ENCODE results near the gene CLEC3B. TPM values are rescaled to one million over a fixed set of nuclear protein-coding genes. Genes with fewer than 3 reads are reported as not detected.

CLEC3B gene
- total and polyA plus RNA-seq, 11 donors, result 34.8 to 205 (median 73.6) TPM

DNA sequence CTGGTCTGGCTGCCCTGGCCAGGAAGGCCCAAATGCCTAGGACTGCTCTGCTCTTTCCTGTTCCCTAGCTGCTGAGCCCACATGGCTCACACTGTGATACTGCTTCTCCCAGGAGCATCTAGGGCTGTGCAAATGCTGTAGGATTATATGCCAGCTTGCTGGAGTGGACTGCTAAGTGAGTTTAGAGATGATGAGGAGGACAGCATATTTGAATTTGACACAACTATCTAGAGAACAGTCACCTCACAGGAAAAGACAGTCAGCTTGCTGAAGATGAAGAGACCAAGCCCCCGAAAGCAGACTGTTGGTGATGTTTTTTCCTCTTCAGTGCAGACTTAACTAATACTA lies 39.2 kb downstream of the CLEC3B start:
- no peaks in the 10 kb centered on the region for H3K27me3 ChIP-seq
- peak overlapping the region in 8 of 12 donors; percentile 21 to 93 (median 42) for H3K27ac ChIP-seq
- H3K4me3 ChIP-seq, result no peak overlapping the region
- intact Hi-C loops (cut with DNase I), result no loop called here
- H3K9me3 ChIP-seq, result no peaks in the 10 kb centered on the region
- peak in 1 of 4 donors; percentile 25 for ATAC-seq
- WGBS, 4 donors, result 90 to 100% (median 98%) methylated on average over 1 of the region's 1 CpG
- H3K36me3 ChIP-seq, result no peaks in the 10 kb centered on the region
- peaks cover 0 to 54% (median 5%) of the 10 kb centered on the region in 12 donors for H3K4me1 ChIP-seq
- TF ChIP-seq POLR2A (IDR thresholded peaks at IDR 0.05), result no peak
- TF ChIP-seq, protein P1, sequence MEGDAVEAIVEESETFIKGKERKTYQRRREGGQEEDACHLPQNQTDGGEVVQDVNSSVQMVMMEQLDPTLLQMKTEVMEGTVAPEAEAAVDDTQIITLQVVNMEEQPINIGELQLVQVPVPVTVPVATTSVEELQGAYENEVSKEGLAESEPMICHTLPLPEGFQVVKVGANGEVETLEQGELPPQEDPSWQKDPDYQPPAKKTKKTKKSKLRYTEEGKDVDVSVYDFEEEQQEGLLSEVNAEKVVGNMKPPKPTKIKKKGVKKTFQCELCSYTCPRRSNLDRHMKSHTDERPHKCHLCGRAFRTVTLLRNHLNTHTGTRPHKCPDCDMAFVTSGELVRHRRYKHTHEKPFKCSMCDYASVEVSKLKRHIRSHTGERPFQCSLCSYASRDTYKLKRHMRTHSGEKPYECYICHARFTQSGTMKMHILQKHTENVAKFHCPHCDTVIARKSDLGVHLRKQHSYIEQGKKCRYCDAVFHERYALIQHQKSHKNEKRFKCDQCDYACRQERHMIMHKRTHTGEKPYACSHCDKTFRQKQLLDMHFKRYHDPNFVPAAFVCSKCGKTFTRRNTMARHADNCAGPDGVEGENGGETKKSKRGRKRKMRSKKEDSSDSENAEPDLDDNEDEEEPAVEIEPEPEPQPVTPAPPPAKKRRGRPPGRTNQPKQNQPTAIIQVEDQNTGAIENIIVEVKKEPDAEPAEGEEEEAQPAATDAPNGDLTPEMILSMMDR (IDR thresholded peaks at IDR 0.05), result no peak
- no peak for DNase-seq

DNA sequence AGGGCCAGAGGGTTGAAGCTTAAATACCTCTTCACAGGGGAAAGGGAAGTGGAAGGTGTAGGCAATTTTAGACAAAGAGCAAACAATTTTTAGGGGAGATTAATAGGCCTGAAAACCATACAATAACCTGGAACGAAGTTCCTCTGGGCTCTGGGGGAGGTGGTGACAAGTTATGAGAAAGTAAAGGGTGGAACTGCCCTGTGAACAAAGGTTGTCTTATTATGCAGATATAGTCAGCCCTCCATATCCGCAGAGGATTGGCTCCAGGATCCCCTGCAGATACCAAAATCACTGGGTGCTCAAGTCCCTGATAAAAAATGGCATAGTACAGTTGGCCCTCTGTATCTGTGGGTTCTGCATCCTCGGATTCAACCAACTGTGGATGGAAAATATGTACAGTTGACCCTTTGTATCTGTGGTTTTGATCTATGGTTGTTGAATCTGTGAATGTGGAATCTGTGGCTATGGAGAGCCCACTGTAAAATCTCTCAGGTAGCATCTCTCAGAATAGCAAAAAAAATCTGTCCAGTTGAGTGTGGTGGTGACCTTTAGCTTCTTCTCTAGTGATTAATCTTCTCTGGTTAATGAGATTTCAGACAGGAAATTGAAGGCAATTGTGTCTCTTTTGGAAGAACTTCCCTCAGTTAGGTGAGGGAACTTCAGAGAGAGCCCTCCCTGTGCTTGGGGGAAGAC lies 40.2 kb downstream of the CLEC3B start:
- H3K36me3 ChIP-seq, result no peaks in the 10 kb centered on the region
- ATAC-seq (no peak), DNase-seq (no peak)
- peak overlapping the region in 1 of 12 donors; percentile 93 for H3K27ac ChIP-seq
- no peaks in the 10 kb centered on the region for H3K9me3 ChIP-seq
- intact Hi-C loops (cut with DNase I), result no loop called here
- H3K4me3 ChIP-seq, result no peak overlapping the region
- 81 to 89% (median 87%) methylated on average over 3 of the region's 3 CpGs for WGBS, 4 donors
- H3K4me1 ChIP-seq, result peaks cover 0 to 53% (median 5%) of the 10 kb centered on the region in 12 donors
- no peaks in the 10 kb centered on the region for H3K27me3 ChIP-seq
- TF ChIP-seq, protein P1 (IDR thresholded peaks at IDR 0.05), result no peak

DNA sequence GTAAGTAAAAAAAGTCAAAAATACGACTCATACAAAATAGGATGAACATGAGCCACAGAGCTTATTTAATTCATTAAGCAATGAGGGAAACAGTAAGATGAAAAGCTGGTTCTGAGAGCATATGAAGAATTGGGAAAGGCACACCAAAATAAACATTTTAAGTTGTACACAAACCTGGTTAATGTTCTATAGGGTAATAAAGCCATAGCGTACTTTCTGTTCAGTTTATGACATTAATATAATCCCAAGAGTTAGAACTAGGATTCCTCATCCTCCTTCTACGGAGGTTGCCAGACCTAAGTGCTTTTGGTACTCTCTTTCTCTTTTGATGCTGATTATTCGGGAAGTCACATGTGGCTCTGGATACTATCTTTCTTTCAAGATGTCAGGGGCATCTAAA lies 41.4 kb downstream of the CLEC3B start:
- intact Hi-C loops (cut with DNase I), result no loop called here
- Histone ChIP-seq H3K4me1 (peaks cover 0 to 41% (median 5%) of the 10 kb centered on the region in 12 donors), H3K27me3 (no peaks in the 10 kb centered on the region), H3K36me3 (no peaks in the 10 kb centered on the region), H3K4me3 (no peak overlapping the region), H3K9me3 (no peaks in the 10 kb centered on the region), H3K27ac (no peak overlapping the region)
- no peak for ATAC-seq
- 80 to 84% (median 82%) methylated on average over 3 of the region's 4 CpGs for WGBS, 4 donors
- DNase-seq, result no peak
- TF ChIP-seq, protein P1 (IDR thresholded peaks at IDR 0.05), result no peak
- TF ChIP-seq POLR2A (IDR thresholded peaks at IDR 0.05), result no peak

- Histone ChIP-seq H3K27me3 (no peaks in the 10 kb centered on the region), H3K4me1 (peaks cover 0 to 36% (median 5%) of the 10 kb centered on the region in 12 donors), H3K4me3 (no peak overlapping the region), H3K27ac (no peak overlapping the region), H3K36me3 (no peaks in the 10 kb centered on the region), H3K9me3 (no peaks in the 10 kb centered on the region)
- no peak for DNase-seq
- WGBS, 4 donors, result 75 to 79% (median 76%) methylated on average over 3 of the region's 3 CpGs
- intact Hi-C loops (cut with DNase I), result no loop called here
- TF ChIP-seq, protein P1 (IDR thresholded peaks at IDR 0.05), result no peak
- TF ChIP-seq POLR2A (IDR thresholded peaks at IDR 0.05), result no peak
- no peak for ATAC-seq
Observed at GRCh38 chr3:45067941-45068340, 41.8 kb downstream of the CLEC3B start.
